NCI-H1092 (cell line): Measurements from ENCODE around the gene EPHB1.

Experiments used
- DNase-seq: peaks from one replicate; lab custom pipeline; 2025; lab: John Stamatoyannopoulos, UW

Gene EPHB1

GRCh38 chr3:135133905-135134683 lies 339.0 kb downstream of the EPHB1 start:
- no peak for DNase-seq

GRCh38 chr3:135134684-135135075 lies 339.6 kb downstream of the EPHB1 start:
- DNase-seq, result no peak

GRCh38 chr3:135135445-135135844 lies 340.4 kb downstream of the EPHB1 start:
- no peak for DNase-seq

GRCh38 chr3:135136361-135137100 lies 341.5 kb downstream of the EPHB1 start:
- DNase-seq, result no peak

- no peak for DNase-seq
Measured at GRCh38 chr3:135137296-135137695, 342.2 kb downstream of the EPHB1 start.

- DNase-seq, result no peak
Measured at GRCh38 chr3:135138776-135139175, 343.7 kb downstream of the EPHB1 start.

GRCh38 chr3:135140591-135140990 lies 345.5 kb downstream of the EPHB1 start:
- DNase-seq, result no peak

- DNase-seq, result no peak
Measured at GRCh38 chr3:135141160-135141559, 346.1 kb downstream of the EPHB1 start.

GRCh38 chr3:135141672-135142071 lies 346.6 kb downstream of the EPHB1 start:
- no peak for DNase-seq

GRCh38 chr3:135142530-135142929 lies 347.5 kb downstream of the EPHB1 start:
- no peak for DNase-seq

- DNase-seq, result no peak
Measured at GRCh38 chr3:135143474-135143873, 348.4 kb downstream of the EPHB1 start.

- DNase-seq, result no peak
Measured at GRCh38 chr3:135145581-135145980, 350.5 kb downstream of the EPHB1 start.

- no peak for DNase-seq
Measured at GRCh38 chr3:135147657-135148056, 352.6 kb downstream of the EPHB1 start.

- DNase-seq, result no peak
Measured at GRCh38 chr3:135148398-135149020, 353.4 kb downstream of the EPHB1 start.

- DNase-seq, result no peak
Measured at GRCh38 chr3:135149707-135150681, 354.9 kb downstream of the EPHB1 start.

- no peak for DNase-seq
Measured at GRCh38 chr3:135154186-135154585, 359.1 kb downstream of the EPHB1 start.

- no peak for DNase-seq
Measured at GRCh38 chr3:135155228-135155627, 360.2 kb downstream of the EPHB1 start.

GRCh38 chr3:135155791-135156190 lies 360.7 kb downstream of the EPHB1 start:
- DNase-seq, result no peak

- DNase-seq, result no peak
Measured at GRCh38 chr3:135157045-135157740, 362.1 kb downstream of the EPHB1 start.

GRCh38 chr3:135158520-135158919 lies 363.5 kb downstream of the EPHB1 start:
- DNase-seq, result no peak

- no peak for DNase-seq
Measured at GRCh38 chr3:135159681-135160247, 364.7 kb downstream of the EPHB1 start.
